HG03175 (cell line): ENCODE results near the gene DHODH.

Source experiments
- ATAC-seq: cut with Tn5 transposase; IDR thresholded peaks from one replicate; pipeline ENCODE4 v1.9.1; 2021; ENCODE audit warnings: mild to moderate bottlenecking, moderate library complexity; ENCODE audit not compliant: unreplicated experiment

DHODH gene

GRCh38 chr16:72013389-72013788 lies 4.8 kb downstream of the DHODH start:
- no peak for ATAC-seq

GRCh38 chr16:72013888-72014581 lies 5.5 kb downstream of the DHODH start:
- ATAC-seq = no peak

GRCh38 chr16:72014675-72015074 lies 6.1 kb downstream of the DHODH start:
- no peak for ATAC-seq

- no peak for ATAC-seq
These were observed 6.6 kb downstream of the DHODH start for GRCh38 chr16:72015124-72015523.

- ATAC-seq = no peak
These were observed 9.9 kb downstream of the DHODH start for GRCh38 chr16:72018470-72018869.

GRCh38 chr16:72021043-72021442 lies 12.5 kb downstream of the DHODH start:
- no peak for ATAC-seq

GRCh38 chr16:72022127-72022526 lies 13.6 kb downstream of the DHODH start:
- no peak for ATAC-seq

GRCh38 chr16:72023962-72024361 lies 15.4 kb downstream of the DHODH start:
- no peak for ATAC-seq

GRCh38 chr16:72024862-72025382 lies 16.4 kb downstream of the DHODH start:
- ATAC-seq = no peak

GRCh38 chr16:72025404-72026114 lies 17.0 kb downstream of the DHODH start:
- no peak for ATAC-seq

GRCh38 chr16:72027669-72028378 lies 19.3 kb downstream of the DHODH start:
- no peak for ATAC-seq

- no peak for ATAC-seq
These were observed 21.2 kb downstream of the DHODH start for GRCh38 chr16:72029567-72030271.

GRCh38 chr16:72033437-72033836 lies 24.9 kb downstream of the DHODH start:
- no peak for ATAC-seq

GRCh38 chr16:72036098-72036497 lies 27.6 kb downstream of the DHODH start:
- ATAC-seq = no peak

- no peak for ATAC-seq
These were observed 33.7 kb downstream of the DHODH start for GRCh38 chr16:72042157-72042660.

GRCh38 chr16:72043058-72043457 lies 34.5 kb downstream of the DHODH start:
- no peak for ATAC-seq

GRCh38 chr16:72043539-72043938 lies 35.0 kb downstream of the DHODH start:
- ATAC-seq = no peak

- ATAC-seq = no peak
These were observed 35.8 kb downstream of the DHODH start for GRCh38 chr16:72044296-72044695.

GRCh38 chr16:72044825-72045359 lies 36.3 kb downstream of the DHODH start:
- no peak for ATAC-seq

GRCh38 chr16:72049110-72049509 lies 40.6 kb downstream of the DHODH start:
- ATAC-seq = no peak
